Measurements from ENCODE around the gene KCNC3.
A peak's percentile ranks its signal among the peaks of the same experiment; 100 is the strongest.

DNA sequence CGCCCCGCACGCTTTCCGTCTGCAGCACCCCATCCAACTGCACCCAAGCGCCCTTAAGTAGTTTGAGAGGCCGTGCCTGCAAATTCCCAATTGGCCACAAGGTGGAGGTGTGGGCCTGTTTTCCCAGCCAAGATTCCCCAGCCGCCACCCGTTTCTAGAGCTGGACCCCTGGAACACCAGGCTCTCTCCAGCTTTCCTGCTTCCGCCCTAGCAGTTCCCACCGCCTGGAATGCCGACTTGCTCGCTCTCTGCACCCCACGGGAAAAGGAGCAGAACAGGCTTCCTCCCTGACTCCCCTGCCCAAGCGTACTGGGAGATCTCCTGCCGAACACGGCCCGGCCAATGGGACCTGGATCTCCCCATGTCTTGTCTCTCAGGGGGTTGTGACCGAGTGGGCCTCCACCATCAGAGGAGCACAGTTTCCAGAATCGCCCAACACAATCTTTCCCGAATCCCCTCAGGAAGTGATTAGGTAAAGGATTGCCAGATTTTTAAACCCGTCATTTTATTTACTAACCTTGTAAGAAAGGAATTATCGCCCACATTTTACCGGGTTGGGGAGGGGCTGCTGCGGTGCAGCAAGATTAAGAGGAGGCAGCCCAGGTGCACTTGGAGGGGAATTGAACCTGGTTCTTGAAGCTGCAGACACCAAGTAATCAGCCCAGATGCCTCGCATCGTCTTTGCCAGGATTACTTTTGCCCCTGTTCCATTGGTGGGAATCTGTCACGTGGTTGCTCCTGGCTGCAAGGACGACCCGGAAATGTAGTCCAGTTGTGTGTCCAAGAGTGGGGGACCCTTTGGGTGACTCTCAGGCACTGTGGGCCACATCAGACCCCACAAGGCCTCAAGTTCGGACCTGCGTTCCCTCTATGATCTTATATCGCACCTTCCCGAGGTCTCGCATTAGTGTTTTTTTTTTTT, 39.7 kb upstream of the KCNC3 start:
- TF ChIP-seq, protein P1, sequence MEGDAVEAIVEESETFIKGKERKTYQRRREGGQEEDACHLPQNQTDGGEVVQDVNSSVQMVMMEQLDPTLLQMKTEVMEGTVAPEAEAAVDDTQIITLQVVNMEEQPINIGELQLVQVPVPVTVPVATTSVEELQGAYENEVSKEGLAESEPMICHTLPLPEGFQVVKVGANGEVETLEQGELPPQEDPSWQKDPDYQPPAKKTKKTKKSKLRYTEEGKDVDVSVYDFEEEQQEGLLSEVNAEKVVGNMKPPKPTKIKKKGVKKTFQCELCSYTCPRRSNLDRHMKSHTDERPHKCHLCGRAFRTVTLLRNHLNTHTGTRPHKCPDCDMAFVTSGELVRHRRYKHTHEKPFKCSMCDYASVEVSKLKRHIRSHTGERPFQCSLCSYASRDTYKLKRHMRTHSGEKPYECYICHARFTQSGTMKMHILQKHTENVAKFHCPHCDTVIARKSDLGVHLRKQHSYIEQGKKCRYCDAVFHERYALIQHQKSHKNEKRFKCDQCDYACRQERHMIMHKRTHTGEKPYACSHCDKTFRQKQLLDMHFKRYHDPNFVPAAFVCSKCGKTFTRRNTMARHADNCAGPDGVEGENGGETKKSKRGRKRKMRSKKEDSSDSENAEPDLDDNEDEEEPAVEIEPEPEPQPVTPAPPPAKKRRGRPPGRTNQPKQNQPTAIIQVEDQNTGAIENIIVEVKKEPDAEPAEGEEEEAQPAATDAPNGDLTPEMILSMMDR (IDR thresholded peaks at IDR 0.05), result peak; percentile 86 to 95 (median 94)
- TF ChIP-seq POLR2A (IDR thresholded peaks at IDR 0.05), result no peak
